Rectal smooth muscle tissue (tissue), 1 donor: ENCODE measurements around the gene SUPT20H.

ENCODE experiments used
- H3K27ac ChIP-seq: one replicate; pipeline ENCODE4 v1.7.0; 2013; ENCODE audit warnings: low read depth, low read length, inconsistent platforms
- H3K27me3 ChIP-seq: one replicate; pipeline ENCODE4 v1.7.0; 2013; ENCODE audit warnings: low read length; ENCODE audit not compliant: control insufficient read depth, insufficient read depth
- H3K36me3 ChIP-seq: one replicate; pipeline ENCODE4 v1.7.0; 2013; ENCODE audit warnings: low read length; ENCODE audit not compliant: control insufficient read depth, insufficient read depth
- H3K4me1 ChIP-seq: one replicate; pipeline ENCODE4 v1.7.0; 2013; ENCODE audit warnings: low read length; ENCODE audit not compliant: control insufficient read depth, insufficient read depth
- H3K4me3 ChIP-seq: one replicate; pipeline ENCODE4 v1.7.0; 2013; ENCODE audit warnings: low read length
- H3K9ac ChIP-seq: one replicate; pipeline ENCODE4 v1.7.0; 2013; ENCODE audit warnings: low read length

Gene SUPT20H

GRCh38 chr13:36986462-36987240 lies 72.8 kb downstream of the SUPT20H start:
- H3K4me3 ChIP-seq, result no peak overlapping the region
- no peak overlapping the region for H3K9ac ChIP-seq
- H3K4me1 ChIP-seq, result no peaks in the 10 kb centered on the region
- no peaks in the 10 kb centered on the region for H3K27me3 ChIP-seq
- H3K27ac ChIP-seq, result no peak overlapping the region
- peaks cover 24% of the 10 kb centered on the region for H3K36me3 ChIP-seq

GRCh38 chr13:36981156-36981743 lies 78.2 kb downstream of the SUPT20H start:
- no peak overlapping the region for H3K4me3 ChIP-seq
- H3K36me3 ChIP-seq, result peaks cover 11% of the 10 kb centered on the region
- no peak overlapping the region for H3K27ac ChIP-seq
- H3K27me3 ChIP-seq, result no peaks in the 10 kb centered on the region
- no peak overlapping the region for H3K9ac ChIP-seq
- H3K4me1 ChIP-seq, result no peaks in the 10 kb centered on the region

- H3K4me3 ChIP-seq, result no peak overlapping the region
- peaks cover 8% of the 10 kb centered on the region for H3K36me3 ChIP-seq
- no peaks in the 10 kb centered on the region for H3K27me3 ChIP-seq
- no peaks in the 10 kb centered on the region for H3K4me1 ChIP-seq
- H3K27ac ChIP-seq, result no peak overlapping the region
- no peak overlapping the region for H3K9ac ChIP-seq
Measured at GRCh38 chr13:36979361-36980050, 80.0 kb downstream of the SUPT20H start.

- no peaks in the 10 kb centered on the region for H3K4me1 ChIP-seq
- peaks cover 2% of the 10 kb centered on the region for H3K36me3 ChIP-seq
- no peaks in the 10 kb centered on the region for H3K27me3 ChIP-seq
Measured at GRCh38 chr13:36975172-36975571, 84.3 kb downstream of the SUPT20H start.

GRCh38 chr13:36973621-36974295 lies 85.7 kb downstream of the SUPT20H start:
- Histone ChIP-seq H3K4me3 (no peak overlapping the region), H3K36me3 (no peaks in the 10 kb centered on the region), H3K4me1 (no peaks in the 10 kb centered on the region), H3K27me3 (no peaks in the 10 kb centered on the region), H3K9ac (no peak overlapping the region), H3K27ac (no peak overlapping the region)

More at GRCh38 chr13:36975172-36975571, 84.3 kb downstream of the SUPT20H start:
- H3K9ac ChIP-seq, result no peak overlapping the region
- no peak overlapping the region for H3K27ac ChIP-seq
- no peak overlapping the region for H3K4me3 ChIP-seq

GRCh38 chr13:36973009-36973408 lies 86.5 kb downstream of the SUPT20H start:
- no peak overlapping the region for H3K27ac ChIP-seq
- no peak overlapping the region for H3K4me3 ChIP-seq
- no peaks in the 10 kb centered on the region for H3K27me3 ChIP-seq
- H3K4me1 ChIP-seq, result no peaks in the 10 kb centered on the region
- H3K36me3 ChIP-seq, result no peaks in the 10 kb centered on the region
- H3K9ac ChIP-seq, result no peak overlapping the region

- H3K27me3 ChIP-seq, result no peaks in the 10 kb centered on the region
- H3K27ac ChIP-seq, result no peak overlapping the region
- H3K9ac ChIP-seq, result no peak overlapping the region
- peaks cover 4% of the 10 kb centered on the region for H3K36me3 ChIP-seq
- no peak overlapping the region for H3K4me3 ChIP-seq
- no peaks in the 10 kb centered on the region for H3K4me1 ChIP-seq
Measured at GRCh38 chr13:36966404-36966803, 93.1 kb downstream of the SUPT20H start.

- Histone ChIP-seq H3K27ac (no peak overlapping the region), H3K4me1 (no peaks in the 10 kb centered on the region), H3K27me3 (no peaks in the 10 kb centered on the region), H3K36me3 (peaks cover 6% of the 10 kb centered on the region), H3K4me3 (no peak overlapping the region), H3K9ac (no peak overlapping the region)
Measured at GRCh38 chr13:36965767-36966166, 93.7 kb downstream of the SUPT20H start.

- no peak overlapping the region for H3K27ac ChIP-seq
- peaks cover 10% of the 10 kb centered on the region for H3K36me3 ChIP-seq
- no peaks in the 10 kb centered on the region for H3K27me3 ChIP-seq
- no peak overlapping the region for H3K9ac ChIP-seq
- no peaks in the 10 kb centered on the region for H3K4me1 ChIP-seq
- no peak overlapping the region for H3K4me3 ChIP-seq
Measured at GRCh38 chr13:36959456-36960116, 99.9 kb downstream of the SUPT20H start.
